Keratinocyte (primary cell): ENCODE data around the gene DNAJC25. TPM values are rescaled to one million over a fixed set of nuclear protein-coding genes. Genes with fewer than 3 reads are reported as not detected.

Source experiments
- DNase-seq: peaks from one replicate; pipeline ENCODE4 v3.0.0-alpha.2; 2011; ENCODE audit warnings: low read depth, missing footprints, low spot score
- FAIRE-seq: peaks from 2 replicates; lab custom pipeline; 2011; peaks lifted over from hg19 to GRCh38; lab: Jason Lieb, UNC
- H2AFZ ChIP-seq: 2 replicates; pipeline ENCODE4 v1.6.0; 2012; ENCODE audit warnings: low read length, control low read depth, inconsistent platforms; ENCODE audit not compliant: control insufficient read depth
- H3K27ac ChIP-seq: 2 replicates; pipeline ENCODE4 v1.5.1; 2011; ENCODE audit warnings: low read length; ENCODE audit not compliant: control insufficient read depth, insufficient read depth
- H3K27me3 ChIP-seq: 3 replicates; pipeline ENCODE4 v1.6.0; 2011; ENCODE audit warnings: low read length; ENCODE audit not compliant: control insufficient read depth, insufficient read depth; ENCODE audit errors: extremely low read depth
- H3K36me3 ChIP-seq, 2 experiments: 2 replicates in 1 of 2; 3 replicates in 1 of 2; pipeline ENCODE4 v1.5.1; 2011; ENCODE audit warnings: low read length in 2 of 2, mild to moderate bottlenecking in 1 of 2; ENCODE audit not compliant: control insufficient read depth in 2 of 2, insufficient read depth in 2 of 2; ENCODE audit errors: extremely low read depth in 1 of 2
- H3K4me1 ChIP-seq: 3 replicates; pipeline ENCODE4 v1.5.1; 2011; ENCODE audit warnings: low read length; ENCODE audit not compliant: control insufficient read depth, insufficient read depth; ENCODE audit errors: extremely low read depth
- H3K4me2 ChIP-seq: 3 replicates; pipeline ENCODE4 v1.6.0; 2011; ENCODE audit warnings: low read depth, low read length; ENCODE audit not compliant: control insufficient read depth, insufficient read depth; ENCODE audit errors: extremely low read depth
- H3K4me3 ChIP-seq, 3 experiments: fragments of 200-600 bp in 1 of 3; sonication (generic) in 1 of 3; 2 replicates in 2 of 3; 3 replicates in 1 of 3; pipeline ENCODE4 v1.5.1; 2011 to 2016; ENCODE audit warnings: low read length in 3 of 3, mild to moderate bottlenecking in 3 of 3, control low read depth in 2 of 3, inconsistent platforms in 1 of 3, low read depth in 1 of 3, mixed read lengths in 1 of 3, mixed run types in 1 of 3, moderate library complexity in 1 of 3; ENCODE audit not compliant: control insufficient read depth in 2 of 3, insufficient read depth in 2 of 3; ENCODE audit errors: extremely low read depth in 1 of 3
- H3K79me2 ChIP-seq: 2 replicates; pipeline ENCODE4 v1.6.0; 2012; ENCODE audit warnings: low read length; ENCODE audit not compliant: control insufficient read depth, insufficient read depth
- H3K9ac ChIP-seq: 3 replicates; pipeline ENCODE4 v1.6.0; 2011; ENCODE audit warnings: low read length; ENCODE audit not compliant: control insufficient read depth, insufficient read depth; ENCODE audit errors: extremely low read depth
- H3K9me1 ChIP-seq: 3 replicates; pipeline ENCODE4 v1.6.0; 2011; ENCODE audit warnings: low read length; ENCODE audit not compliant: control insufficient read depth, insufficient read depth; ENCODE audit errors: extremely low read depth
- H3K9me3 ChIP-seq: 2 replicates; pipeline ENCODE4 v1.5.1; 2012; ENCODE audit warnings: low read depth, low read length; ENCODE audit not compliant: control insufficient read depth
- H4K20me1 ChIP-seq: 3 replicates; pipeline ENCODE4 v1.6.0; 2011; ENCODE audit warnings: low read length; ENCODE audit not compliant: control insufficient read depth, insufficient read depth; ENCODE audit errors: extremely low read depth
- EZH2 ChIP-seq: IDR thresholded peaks from one replicate; pipeline ENCODE4 v1.6.1; 2012; ENCODE audit warnings: inconsistent platforms, mild to moderate bottlenecking, low read length, moderate library complexity
- dilution Hi-C: fragments of 300-500 bp; cut with MboI; formaldehyde crosslinking; loops from one replicate; pipeline ENCODE4 v1.7.0; 2020; ENCODE audit warnings: low sequenced_read_pairs; ENCODE audit not compliant: extremely low pct_ligation_motif_present
- polyA plus RNA-seq, 5 experiments: library from polyadenylated mRNA; depleted of rRNA in 3 of 5; stranded (reverse) in 3 of 5; stranded (forward) in 1 of 5; unstranded in 1 of 5; fragments of >200 nt; gene quantifications; 1 replicate in 1 of 5; 2 replicates in 3 of 5; 3 replicates in 1 of 5; pipeline versions ENCODE4 v1.2.1 to v1.2.3, GENCODE V29; 2011 to 2012; ENCODE audit warnings: missing spikeins in 2 of 5, low read depth in 1 of 5, low replicate concordance in 1 of 5
- TF ChIP-seq, protein P1 (sequence below), 3 experiments: IDR thresholded peaks in 1 of 3; conservative IDR thresholded peaks in 1 of 3; optimal IDR thresholded peaks in 1 of 3; 2 replicates in 2 of 3; 3 replicates in 1 of 3; pipeline versions ENCODE3 to v1.5.1; 2011; ENCODE audit warnings: low read length in 3 of 3, mild to moderate bottlenecking in 3 of 3, moderate library complexity in 2 of 3, control low read depth in 1 of 3, inconsistent platforms in 1 of 3; ENCODE audit not compliant: insufficient read depth in 2 of 3; ENCODE audit errors: extremely low read depth in 1 of 3

The DNAJC25 gene
- polyA plus RNA-seq, 1 donor (not counting 4 experiments of a cell fraction or from before 2014, with no cell fraction given) = 7.3 TPM

DNA sequence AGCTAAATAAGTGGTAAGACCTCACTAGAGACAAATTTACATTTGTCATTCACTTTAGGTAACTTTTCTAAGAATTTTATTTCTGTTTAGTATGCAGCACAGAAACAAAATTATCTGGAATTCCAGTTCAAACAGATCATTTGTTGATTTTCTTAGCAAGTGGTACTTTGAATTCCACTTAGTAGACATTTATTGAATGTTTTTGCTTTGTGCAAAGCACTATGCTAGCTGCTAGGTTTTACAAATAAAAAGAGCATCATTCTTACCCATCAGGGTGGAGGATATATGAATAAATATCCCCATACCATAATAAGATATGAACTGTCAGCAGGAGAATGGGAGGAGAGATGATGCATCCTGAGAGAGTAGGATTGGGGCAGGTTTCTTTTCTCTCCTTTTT is 65.7 kb downstream of the DNAJC25 start:
- H3K9me1 ChIP-seq = no peaks in the 10 kb centered on the region
- no peaks in the 10 kb centered on the region for H3K9me3 ChIP-seq
- no peaks in the 10 kb centered on the region for H3K36me3 ChIP-seq
- DNase-seq (no peak), FAIRE-seq (no peak)
- no peaks in the 10 kb centered on the region for H4K20me1 ChIP-seq
- H3K4me2 ChIP-seq = no peak overlapping the region
- H3K27ac ChIP-seq = no peak overlapping the region
- no peaks in the 10 kb centered on the region for H3K27me3 ChIP-seq
- no peak overlapping the region for H3K9ac ChIP-seq
- no peaks in the 10 kb centered on the region for H3K79me2 ChIP-seq
- dilution Hi-C loops = no loop called here
- no peak overlapping the region for H3K4me3 ChIP-seq
- no peaks in the 10 kb centered on the region for H3K4me1 ChIP-seq
- no peak overlapping the region for H2AFZ ChIP-seq
- no peak for TF ChIP-seq EZH2
- TF ChIP-seq, protein P1, sequence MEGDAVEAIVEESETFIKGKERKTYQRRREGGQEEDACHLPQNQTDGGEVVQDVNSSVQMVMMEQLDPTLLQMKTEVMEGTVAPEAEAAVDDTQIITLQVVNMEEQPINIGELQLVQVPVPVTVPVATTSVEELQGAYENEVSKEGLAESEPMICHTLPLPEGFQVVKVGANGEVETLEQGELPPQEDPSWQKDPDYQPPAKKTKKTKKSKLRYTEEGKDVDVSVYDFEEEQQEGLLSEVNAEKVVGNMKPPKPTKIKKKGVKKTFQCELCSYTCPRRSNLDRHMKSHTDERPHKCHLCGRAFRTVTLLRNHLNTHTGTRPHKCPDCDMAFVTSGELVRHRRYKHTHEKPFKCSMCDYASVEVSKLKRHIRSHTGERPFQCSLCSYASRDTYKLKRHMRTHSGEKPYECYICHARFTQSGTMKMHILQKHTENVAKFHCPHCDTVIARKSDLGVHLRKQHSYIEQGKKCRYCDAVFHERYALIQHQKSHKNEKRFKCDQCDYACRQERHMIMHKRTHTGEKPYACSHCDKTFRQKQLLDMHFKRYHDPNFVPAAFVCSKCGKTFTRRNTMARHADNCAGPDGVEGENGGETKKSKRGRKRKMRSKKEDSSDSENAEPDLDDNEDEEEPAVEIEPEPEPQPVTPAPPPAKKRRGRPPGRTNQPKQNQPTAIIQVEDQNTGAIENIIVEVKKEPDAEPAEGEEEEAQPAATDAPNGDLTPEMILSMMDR (optimal IDR thresholded peaks at IDR 0.05 in 1 of 3, IDR thresholded peaks at IDR 0.05 in 1 of 3, conservative IDR thresholded peaks at IDR 0.05 in 1 of 3; ENCODE audit: extremely low read depth in 1 of 3, insufficient read depth in 2 of 3, low read length in 3 of 3) = no peak

- no peaks in the 10 kb centered on the region for H4K20me1 ChIP-seq
Measured at GRCh38 chr9:111700776-111701175, 69.6 kb downstream of the DNAJC25 start.

More at GRCh38 chr9:111700776-111701175, 69.6 kb downstream of the DNAJC25 start:
- Histone ChIP-seq H3K9me3 (no peaks in the 10 kb centered on the region), H3K9ac (no peak overlapping the region), H3K4me1 (no peaks in the 10 kb centered on the region), H3K27ac (no peak overlapping the region), H2AFZ (no peak overlapping the region), H3K9me1 (no peaks in the 10 kb centered on the region), H3K27me3 (no peaks in the 10 kb centered on the region), H3K4me3 (no peak overlapping the region), H3K4me2 (no peak overlapping the region), H3K79me2 (no peaks in the 10 kb centered on the region), H3K36me3 (no peaks in the 10 kb centered on the region)
- FAIRE-seq (no peak), DNase-seq (no peak)
- dilution Hi-C loops = no loop called here
- TF ChIP-seq, protein P1 (optimal IDR thresholded peaks at IDR 0.05 in 1 of 3, IDR thresholded peaks at IDR 0.05 in 1 of 3, conservative IDR thresholded peaks at IDR 0.05 in 1 of 3; ENCODE audit: extremely low read depth in 1 of 3, insufficient read depth in 2 of 3, low read length in 3 of 3) = no peak
- TF ChIP-seq EZH2 = no peak

Other genes starting within 250 kb of the DNAJC25 start
- 33.5 to 53.5 TPM (median 46.2 TPM) in 3 replicates for gene ECPAS, start 147.0 kb upstream of the DNAJC25 start, polyA plus RNA-seq
- 0.46 to 0.90 TPM (median 0.60 TPM) in 3 replicates for gene ZNF483, start 106.2 kb upstream of the DNAJC25 start, polyA plus RNA-seq
- 45.1 to 66.0 TPM (median 65.6 TPM) in 3 replicates for gene PTGR1, start 31.7 kb upstream of the DNAJC25 start, polyA plus RNA-seq
- 66.2 to 89.8 TPM (median 68.8 TPM) in 3 replicates for gene GNG10, start 30.3 kb downstream of the DNAJC25 start, polyA plus RNA-seq
- 0.01 to 0.03 TPM in 2 of 3 replicates, not detected in the other for gene SHOC1, start 163.6 kb downstream of the DNAJC25 start, polyA plus RNA-seq